HepG2 (cell line): ENCODE results near the gene ACYP2. TPM values are rescaled to one million over a fixed set of nuclear protein-coding genes. Genes with fewer than 3 reads are reported as not detected.

ENCODE experiments used
- CREB3 ChIP-seq: sonication (generic); formaldehyde crosslinking; IDR thresholded peaks from 2 replicates; pipeline ENCODE4 v1.5.0; 2020; ENCODE audit warnings: missing genetic modification reagents
- ETV6 ChIP-seq: sonication (generic); formaldehyde crosslinking; conservative IDR thresholded peaks from 2 replicates; pipeline ENCODE4 v1.4.0; 2020; ENCODE audit warnings: missing genetic modification reagents
- FOXO4 ChIP-seq: sonication (generic); formaldehyde crosslinking; conservative IDR thresholded peaks from 2 replicates; pipeline ENCODE4 v1.8.1; 2023; ENCODE audit warnings: missing genetic modification reagents
- HCFC1 ChIP-seq: fragments of 150-350 bp; IDR thresholded peaks from 2 replicates; pipeline ENCODE4 v1.6.1; 2014; ENCODE audit warnings: low read depth, low read length
- HMGXB3 ChIP-seq: sonication (generic); formaldehyde crosslinking; IDR thresholded peaks from 2 replicates; pipeline ENCODE4 v1.4.0; 2020; ENCODE audit warnings: missing genetic modification reagents, borderline replicate concordance
- ISL2 ChIP-seq: sonication (generic); formaldehyde crosslinking; IDR thresholded peaks from 2 replicates; pipeline ENCODE4 v1.5.0; 2020; ENCODE audit warnings: missing genetic modification reagents
- MIER3 ChIP-seq: IDR thresholded peaks from 2 replicates; pipeline ENCODE4 v1.6.1; 2016; ENCODE audit warnings: missing compliant biosample characterization, borderline replicate concordance
- PCBP2 ChIP-seq: fragments of 200-400 bp; formaldehyde crosslinking; optimal IDR thresholded peaks from 2 replicates; pipeline ENCODE3; 2018; ENCODE audit warnings: low read length, low read depth; ENCODE audit not compliant: poor library complexity, severe bottlenecking
- SMAD3 ChIP-seq: sonication (generic); formaldehyde crosslinking; IDR thresholded peaks from 2 replicates; pipeline ENCODE4 v1.4.0; 2020; ENCODE audit warnings: missing genetic modification reagents
- SNAPC2 ChIP-seq: sonication (generic); formaldehyde crosslinking; IDR thresholded peaks from 2 replicates; pipeline ENCODE4 v1.8.1; 2022; ENCODE audit warnings: mild to moderate bottlenecking, missing genetic modification reagents
- ZMAT3 ChIP-seq: sonication (generic); formaldehyde crosslinking; conservative IDR thresholded peaks from 2 replicates; pipeline ENCODE4 v1.7.0; 2021; ENCODE audit warnings: missing genetic modification reagents
- ZNF232 ChIP-seq: sonication (generic); formaldehyde crosslinking; IDR thresholded peaks from 2 replicates; pipeline ENCODE4 v1.4.0; 2020; ENCODE audit warnings: missing genetic modification reagents, borderline replicate concordance
- polyA plus RNA-seq, 8 experiments: library from polyadenylated mRNA; depleted of rRNA in 3 of 8; stranded (reverse) in 7 of 8; unstranded in 1 of 8; fragments of >200 nt; fragmentation: Illumina TruSeq in 4 of 8; extraction: Trizol in 4 of 8; gene quantifications; 2 replicates each; pipeline versions ENCODE4 v1.2.1 to v1.2.3, GENCODE V29; 2011 to 2016; ENCODE audit warnings: low read depth in 4 of 8, missing spikeins in 1 of 8, mixed read lengths in 1 of 8; ENCODE audit not compliant: insufficient read depth in 1 of 8
- total RNA-seq, 5 experiments: library from RNA; depleted of rRNA; stranded (reverse); fragments of >200 nt; fragmentation: Illumina TruSeq; extraction: Trizol; gene quantifications; 2 replicates each; pipeline ENCODE4 v1.2.3, GENCODE V29; 2016; ENCODE audit warnings: low read depth in 1 of 5
- TF ChIP-seq, protein P1 (sequence below): sonication (generic); formaldehyde crosslinking; IDR thresholded peaks from 2 replicates; pipeline ENCODE4 v1.5.0; 2020; ENCODE audit warnings: mild to moderate bottlenecking, missing genetic modification reagents, borderline replicate concordance

Gene ACYP2
- total and polyA plus RNA-seq, 2 of the 13 experiments (the other 11 are each of a cell fraction or from before 2014, with no cell fraction given) = 12.3 to 12.7 TPM

- TF ChIP-seq PCBP2 (peak; percentile 75), MIER3 (CRISPR knock-in tag) (peak; percentile 62; the same call in 1 of the 2 replicates), ZNF232 (peak; percentile 75; the same call in 1 of the 2 replicates), SMAD3 (CRISPR knock-in tag) (peak; percentile 68; the same call in 1 of the 2 replicates), ZMAT3 (CRISPR knock-in tag) (peak; percentile 79; the same call in 1 of the 2 replicates), HCFC1 (peak; percentile 34; the same call in 1 of the 2 replicates), HMGXB3 (CRISPR knock-in tag) (peak; percentile 80), FOXO4 (no peak), ETV6 (peak; percentile 96), ISL2 (CRISPR knock-in tag) (peak; percentile 86), SNAPC2 (CRISPR knock-in tag) (peak; percentile 66; the same call in 1 of the 2 replicates), CREB3 (CRISPR knock-in tag) (0 out of 2 replicates have a peak, but pooled peaks have one; percentile 15)
- TF ChIP-seq, protein P1, sequence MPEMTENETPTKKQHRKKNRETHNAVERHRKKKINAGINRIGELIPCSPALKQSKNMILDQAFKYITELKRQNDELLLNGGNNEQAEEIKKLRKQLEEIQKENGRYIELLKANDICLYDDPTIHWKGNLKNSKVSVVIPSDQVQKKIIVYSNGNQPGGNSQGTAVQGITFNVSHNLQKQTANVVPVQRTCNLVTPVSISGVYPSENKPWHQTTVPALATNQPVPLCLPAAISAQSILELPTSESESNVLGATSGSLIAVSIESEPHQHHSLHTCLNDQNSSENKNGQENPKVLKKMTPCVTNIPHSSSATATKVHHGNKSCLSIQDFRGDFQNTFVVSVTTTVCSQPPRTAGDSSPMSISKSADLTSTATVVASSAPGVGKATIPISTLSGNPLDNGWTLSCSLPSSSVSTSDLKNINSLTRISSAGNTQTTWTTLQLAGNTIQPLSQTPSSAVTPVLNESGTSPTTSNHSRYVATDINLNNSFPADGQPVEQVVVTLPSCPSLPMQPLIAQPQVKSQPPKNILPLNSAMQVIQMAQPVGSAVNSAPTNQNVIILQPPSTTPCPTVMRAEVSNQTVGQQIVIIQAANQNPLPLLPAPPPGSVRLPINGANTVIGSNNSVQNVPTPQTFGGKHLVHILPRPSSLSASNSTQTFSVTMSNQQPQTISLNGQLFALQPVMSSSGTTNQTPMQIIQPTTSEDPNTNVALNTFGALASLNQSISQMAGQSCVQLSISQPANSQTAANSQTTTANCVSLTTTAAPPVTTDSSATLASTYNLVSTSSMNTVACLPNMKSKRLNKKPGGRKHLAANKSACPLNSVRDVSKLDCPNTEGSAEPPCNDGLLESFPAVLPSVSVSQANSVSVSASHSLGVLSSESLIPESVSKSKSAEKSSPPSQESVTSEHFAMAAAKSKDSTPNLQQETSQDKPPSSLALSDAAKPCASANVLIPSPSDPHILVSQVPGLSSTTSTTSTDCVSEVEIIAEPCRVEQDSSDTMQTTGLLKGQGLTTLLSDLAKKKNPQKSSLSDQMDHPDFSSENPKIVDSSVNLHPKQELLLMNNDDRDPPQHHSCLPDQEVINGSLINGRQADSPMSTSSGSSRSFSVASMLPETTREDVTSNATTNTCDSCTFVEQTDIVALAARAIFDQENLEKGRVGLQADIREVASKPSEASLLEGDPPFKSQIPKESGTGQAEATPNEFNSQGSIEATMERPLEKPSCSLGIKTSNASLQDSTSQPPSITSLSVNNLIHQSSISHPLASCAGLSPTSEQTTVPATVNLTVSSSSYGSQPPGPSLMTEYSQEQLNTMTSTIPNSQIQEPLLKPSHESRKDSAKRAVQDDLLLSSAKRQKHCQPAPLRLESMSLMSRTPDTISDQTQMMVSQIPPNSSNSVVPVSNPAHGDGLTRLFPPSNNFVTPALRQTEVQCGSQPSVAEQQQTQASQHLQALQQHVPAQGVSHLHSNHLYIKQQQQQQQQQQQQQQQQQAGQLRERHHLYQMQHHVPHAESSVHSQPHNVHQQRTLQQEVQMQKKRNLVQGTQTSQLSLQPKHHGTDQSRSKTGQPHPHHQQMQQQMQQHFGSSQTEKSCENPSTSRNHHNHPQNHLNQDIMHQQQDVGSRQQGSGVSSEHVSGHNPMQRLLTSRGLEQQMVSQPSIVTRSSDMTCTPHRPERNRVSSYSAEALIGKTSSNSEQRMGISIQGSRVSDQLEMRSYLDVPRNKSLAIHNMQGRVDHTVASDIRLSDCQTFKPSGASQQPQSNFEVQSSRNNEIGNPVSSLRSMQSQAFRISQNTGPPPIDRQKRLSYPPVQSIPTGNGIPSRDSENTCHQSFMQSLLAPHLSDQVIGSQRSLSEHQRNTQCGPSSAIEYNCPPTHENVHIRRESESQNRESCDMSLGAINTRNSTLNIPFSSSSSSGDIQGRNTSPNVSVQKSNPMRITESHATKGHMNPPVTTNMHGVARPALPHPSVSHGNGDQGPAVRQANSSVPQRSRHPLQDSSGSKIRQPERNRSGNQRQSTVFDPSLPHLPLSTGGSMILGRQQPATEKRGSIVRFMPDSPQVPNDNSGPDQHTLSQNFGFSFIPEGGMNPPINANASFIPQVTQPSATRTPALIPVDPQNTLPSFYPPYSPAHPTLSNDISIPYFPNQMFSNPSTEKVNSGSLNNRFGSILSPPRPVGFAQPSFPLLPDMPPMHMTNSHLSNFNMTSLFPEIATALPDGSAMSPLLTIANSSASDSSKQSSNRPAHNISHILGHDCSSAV (CRISPR knock-in tag) = no peak
These were observed at the start of gene ACYP2 (continued) for GRCh38 chr2:54115284-54116137.
